Measurements from ENCODE around the gene PPP6R2. TPM values are rescaled to one million over a fixed set of nuclear protein-coding genes. Genes with fewer than 3 reads are reported as not detected.

PPP6R2 gene
- total and polyA plus RNA-seq, 2 of the 4 experiments (the other 2 are of a cell fraction) = 49.2 to 51.6 TPM

DNA sequence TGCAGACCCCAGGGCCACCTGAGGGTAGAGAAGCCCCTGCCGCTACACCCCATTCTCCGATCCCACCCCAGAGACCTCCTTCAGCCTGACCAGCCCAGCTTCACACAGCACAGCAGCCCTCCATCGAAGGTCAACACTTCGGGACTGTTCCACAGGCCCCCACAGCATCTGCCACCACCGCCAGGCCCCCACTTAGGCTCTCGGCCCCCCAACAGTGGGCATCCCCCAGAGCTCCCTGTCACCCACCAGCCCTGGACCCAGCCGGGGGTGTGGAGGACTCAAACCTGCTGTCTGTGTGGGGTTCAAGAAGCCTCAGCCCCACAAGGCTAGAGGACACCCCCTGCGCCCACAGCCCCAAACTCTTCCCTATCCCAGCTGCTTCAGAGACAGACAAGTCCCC lies 125.5 kb downstream of the PPP6R2 start:
- intact Hi-C loops (cut with micrococcal nuclease) (no loop called here), in situ Hi-C loops (cut with MboI; ENCODE audit: low sequenced_read_pairs) (no loop called here), dilution Hi-C loops (cut with HindIII; ENCODE audit: low sequenced_read_pairs, unreplicated experiment) (no loop called here)
- TF ChIP-seq MAZ (IDR thresholded peaks at IDR 0.05; ENCODE audit: borderline replicate concordance, low read depth, low read length) (no peak), CEBPB (IDR thresholded peaks at IDR 0.05; ENCODE audit: low read depth, low read length) (no peak), BHLHE40 (IDR thresholded peaks at IDR 0.05; ENCODE audit: low read depth, low read length) (no peak), RFX5 (IDR thresholded peaks at IDR 0.05; ENCODE audit: low read depth, low read length) (no peak), MXI1 (IDR thresholded peaks at IDR 0.05; ENCODE audit: borderline replicate concordance, low read depth, low read length) (no peak), RCOR1 (IDR thresholded peaks at IDR 0.05; ENCODE audit: insufficient replicate concordance, low read length) (no peak), POLR2A (IDR thresholded peaks at IDR 0.05; ENCODE audit: low read depth, low read length) (no peak), MAFK (IDR thresholded peaks at IDR 0.05; ENCODE audit: low read depth, low read length) (no peak), FOS (IDR thresholded peaks at IDR 0.05; ENCODE audit: low read depth, low read length) (no peak), RAD21 (IDR thresholded peaks at IDR 0.05; ENCODE audit: low read length) (no peak), NFE2L2 (IDR thresholded peaks at IDR 0.05; ENCODE audit: low read depth, low read length) (no peak), SMC3 (IDR thresholded peaks at IDR 0.05; ENCODE audit: low read depth, low read length) (no peak), CHD1 (IDR thresholded peaks at IDR 0.05; ENCODE audit: low read depth, low read length) (no peak)
- TF ChIP-seq, protein P1, sequence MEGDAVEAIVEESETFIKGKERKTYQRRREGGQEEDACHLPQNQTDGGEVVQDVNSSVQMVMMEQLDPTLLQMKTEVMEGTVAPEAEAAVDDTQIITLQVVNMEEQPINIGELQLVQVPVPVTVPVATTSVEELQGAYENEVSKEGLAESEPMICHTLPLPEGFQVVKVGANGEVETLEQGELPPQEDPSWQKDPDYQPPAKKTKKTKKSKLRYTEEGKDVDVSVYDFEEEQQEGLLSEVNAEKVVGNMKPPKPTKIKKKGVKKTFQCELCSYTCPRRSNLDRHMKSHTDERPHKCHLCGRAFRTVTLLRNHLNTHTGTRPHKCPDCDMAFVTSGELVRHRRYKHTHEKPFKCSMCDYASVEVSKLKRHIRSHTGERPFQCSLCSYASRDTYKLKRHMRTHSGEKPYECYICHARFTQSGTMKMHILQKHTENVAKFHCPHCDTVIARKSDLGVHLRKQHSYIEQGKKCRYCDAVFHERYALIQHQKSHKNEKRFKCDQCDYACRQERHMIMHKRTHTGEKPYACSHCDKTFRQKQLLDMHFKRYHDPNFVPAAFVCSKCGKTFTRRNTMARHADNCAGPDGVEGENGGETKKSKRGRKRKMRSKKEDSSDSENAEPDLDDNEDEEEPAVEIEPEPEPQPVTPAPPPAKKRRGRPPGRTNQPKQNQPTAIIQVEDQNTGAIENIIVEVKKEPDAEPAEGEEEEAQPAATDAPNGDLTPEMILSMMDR (conservative IDR thresholded peaks at IDR 0.05; ENCODE audit: low read depth, low read length) = no peak
- TF ChIP-seq, protein P2, sequence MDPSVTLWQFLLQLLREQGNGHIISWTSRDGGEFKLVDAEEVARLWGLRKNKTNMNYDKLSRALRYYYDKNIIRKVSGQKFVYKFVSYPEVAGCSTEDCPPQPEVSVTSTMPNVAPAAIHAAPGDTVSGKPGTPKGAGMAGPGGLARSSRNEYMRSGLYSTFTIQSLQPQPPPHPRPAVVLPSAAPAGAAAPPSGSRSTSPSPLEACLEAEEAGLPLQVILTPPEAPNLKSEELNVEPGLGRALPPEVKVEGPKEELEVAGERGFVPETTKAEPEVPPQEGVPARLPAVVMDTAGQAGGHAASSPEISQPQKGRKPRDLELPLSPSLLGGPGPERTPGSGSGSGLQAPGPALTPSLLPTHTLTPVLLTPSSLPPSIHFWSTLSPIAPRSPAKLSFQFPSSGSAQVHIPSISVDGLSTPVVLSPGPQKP (IDR thresholded peaks at IDR 0.05; ENCODE audit: borderline replicate concordance, low read depth, low read length) = no peak
- Histone ChIP-seq H2BK120ac (ENCODE audit: low read depth, low read length) (no peak overlapping the region), H3K27ac (ENCODE audit: insufficient read depth, low read length) (no peak overlapping the region), H3K9ac (ENCODE audit: low read depth, low read length) (no peak overlapping the region), H2BK20ac (ENCODE audit: low read depth, low read length) (no peak overlapping the region), H4K20me1 (ENCODE audit: insufficient read depth, low read length) (peaks cover 60% of the 10 kb centered on the region), H2BK5ac (ENCODE audit: low read depth, low read length, poor library complexity, severe bottlenecking) (no peak overlapping the region), H2AK9ac (replicated peaks; ENCODE audit: low read depth, low read length, poor library complexity) (no peak overlapping the region), H4K91ac (ENCODE audit: insufficient read depth, low read depth, low read length) (no peak overlapping the region), H3K9me3 (ENCODE audit: control insufficient read depth, insufficient read depth, low read length) (no peaks in the 10 kb centered on the region), H3K56ac (ENCODE audit: extremely low read depth, insufficient read depth, low read length) (no peak overlapping the region), H2AFZ (replicated peaks; ENCODE audit: low read length, poor library complexity) (no peak overlapping the region), H3K4me2 (ENCODE audit: low read depth, low read length) (no peak overlapping the region), H3K9me1 (ENCODE audit: insufficient read depth, low read length) (peaks cover 20% of the 10 kb centered on the region), H3K18ac (ENCODE audit: low read depth, low read length) (no peak overlapping the region), H3K79me1 (ENCODE audit: low read depth in 1 of 2, low read length in 2 of 2) (peaks cover 24 to 70% of the 10 kb centered on the region in 2 experiments; a peak in 3 of 4 replicates), H3K4ac (ENCODE audit: low read depth, low read length) (no peak overlapping the region), H3K4me3 (ENCODE audit: insufficient read depth, low read depth, low read length) (no peak overlapping the region), H3K14ac (replicated peaks; ENCODE audit: low read depth, low read length) (no peak overlapping the region), H4K5ac (ENCODE audit: low read depth, low read length) (no peak overlapping the region), H4K8ac (ENCODE audit: low read depth in 2 of 2, low read length in 2 of 2) (no peak overlapping the region), H3K36me3 (ENCODE audit: control insufficient read depth, insufficient read depth, low read length) (peaks cover 44% of the 10 kb centered on the region), H3K23ac (ENCODE audit: low read depth, low read length) (no peak overlapping the region), H2BK15ac (ENCODE audit: low read depth, low read length) (no peak overlapping the region), H3K27me3 (ENCODE audit: control insufficient read depth, insufficient read depth, low read length) (no peaks in the 10 kb centered on the region), H3K4me1 (ENCODE audit: control insufficient read depth, insufficient read depth, low read length) (peaks cover 21% of the 10 kb centered on the region), H2AK5ac (ENCODE audit: low read depth, low read length) (no peak overlapping the region)
- ATAC-seq (ENCODE audit: low read depth) = no peak
- ChIA-PET POLR2A (ENCODE audit: unreplicated experiment) (interaction anchor here (0.5 kb wide), 1 partner anchor 11 kb away, joined by 15 read pairs; no protein-coding TSS in a partner anchor), CTCF (no interaction called here)
- 55% methylated on average over 2 of the region's 8 CpGs; no CpG with 5 or more reads in 1 of the 2 experiments for WGBS, 2 experiments (ENCODE audit: extremely low coverage in 2 of 2, insufficient read length in 1 of 2)
- no peak for DNase-seq
- BruUV-seq (replicated peaks) = no TSS peak
